CD4-positive, alpha-beta memory T cell (primary cell): ENCODE data around the gene TBC1D14. TPM values are rescaled to one million over a fixed set of nuclear protein-coding genes. Genes with fewer than 3 reads are reported as not detected.
A peak's percentile ranks its signal among the peaks of the same experiment; 100 is the strongest.

Experiments used
- CTCF ChIA-PET: fragments of 350-600 bp; sonication (Branson Sonifier 250); formaldehyde crosslinking; loops from one replicate; lab custom pipeline; 2021; ENCODE audit warnings: inconsistent platforms; ENCODE audit not compliant: partially characterized antibody; lab: Charles Lee
- POLR2A ChIA-PET: fragments of 350-600 bp; sonication (Branson Sonifier 250); formaldehyde crosslinking; loops from one replicate; lab custom pipeline; 2021; ENCODE audit not compliant: partially characterized antibody; lab: Charles Lee
- DNase-seq, 5 donors: peaks; one replicate each; pipeline versions ENCODE4 v3.0.0 to v3.0.0-alpha.2; 2020 to 2022; ENCODE audit warnings: mixed read lengths in 1 of 5
- H3K27ac ChIP-seq: one replicate; pipeline ENCODE4 v1.7.0; 2013; ENCODE audit warnings: low read depth, low read length
- H3K27me3 ChIP-seq: 2 replicates; pipeline ENCODE4 v1.7.0; 2013; ENCODE audit warnings: mild to moderate bottlenecking, low read length, moderate library complexity; ENCODE audit not compliant: insufficient read depth
- H3K36me3 ChIP-seq: 2 replicates; pipeline ENCODE4 v1.7.0; 2013; ENCODE audit warnings: mild to moderate bottlenecking, low read length, moderate library complexity; ENCODE audit not compliant: insufficient read depth
- H3K4me1 ChIP-seq: 2 replicates; pipeline ENCODE4 v1.7.0; 2013; ENCODE audit warnings: mild to moderate bottlenecking, low read length, moderate library complexity; ENCODE audit not compliant: insufficient read depth
- H3K4me3 ChIP-seq, 2 donors: one replicate each; pipeline ENCODE4 v1.7.0; 2013; ENCODE audit warnings: low read length in 2 of 2, mild to moderate bottlenecking in 1 of 2
- H3K9me3 ChIP-seq, 2 donors: one replicate each; pipeline ENCODE4 v1.7.0; 2013; ENCODE audit warnings: low read length in 2 of 2, control low read depth in 1 of 2; ENCODE audit not compliant: control insufficient read depth in 1 of 2
- H3K27ac Mint-ChIP-seq, 7 donors: one replicate each; pipeline ENCODE4 v1.8.0; 2020 to 2021; ENCODE audit warnings: mixed read lengths in 7 of 7, mild to moderate bottlenecking in 6 of 7, inconsistent platforms in 3 of 7, moderate library complexity in 3 of 7
- H3K27me3 Mint-ChIP-seq, 2 donors: one replicate each; pipeline ENCODE4 v1.8.0; 2020 to 2021; ENCODE audit warnings: mixed read lengths in 2 of 2
- H3K36me3 Mint-ChIP-seq, 2 donors: one replicate each; pipeline ENCODE4 v1.8.0; 2020 to 2021; ENCODE audit warnings: mixed read lengths in 2 of 2, inconsistent platforms in 1 of 2, mild to moderate bottlenecking in 1 of 2
- H3K4me1 Mint-ChIP-seq, 4 donors: one replicate each; pipeline ENCODE4 v1.8.0; 2020 to 2021; ENCODE audit warnings: mixed read lengths in 4 of 4, mild to moderate bottlenecking in 1 of 4
- H3K4me3 Mint-ChIP-seq, 8 donors: one replicate each; pipeline ENCODE4 v1.8.0; 2020 to 2021; ENCODE audit warnings: mixed read lengths in 8 of 8, mild to moderate bottlenecking in 7 of 8, moderate library complexity in 6 of 8, inconsistent platforms in 3 of 8
- H3K9me3 Mint-ChIP-seq, 8 donors: one replicate each; pipeline ENCODE4 v1.8.0; 2020 to 2021; ENCODE audit warnings: mixed read lengths in 8 of 8, mild to moderate bottlenecking in 5 of 8, inconsistent platforms in 3 of 8, moderate library complexity in 1 of 8
- intact Hi-C: fragments of 100-400 bp; cut with micrococcal nuclease; formaldehyde crosslinking; loops from one replicate; pipeline ENCODE4 v1.15.1; 2023
- polyA plus RNA-seq, 2 donors: library from polyadenylated mRNA; unstranded; fragments of 300-500 nt; fragmentation: Illumina TruSeq; gene quantifications; one replicate each; pipeline ENCODE4 v1.2.3, GENCODE V29; 2021
- total RNA-seq, 2 experiments: library from RNA; stranded (reverse); gene quantifications; one replicate each; pipeline ENCODE4 v1.2.3, GENCODE V29; 2021

TBC1D14 gene
- total and polyA plus RNA-seq, 4 experiments from 2014 or later: 40.7 to 80.7 (median 63.0) TPM

DNA sequence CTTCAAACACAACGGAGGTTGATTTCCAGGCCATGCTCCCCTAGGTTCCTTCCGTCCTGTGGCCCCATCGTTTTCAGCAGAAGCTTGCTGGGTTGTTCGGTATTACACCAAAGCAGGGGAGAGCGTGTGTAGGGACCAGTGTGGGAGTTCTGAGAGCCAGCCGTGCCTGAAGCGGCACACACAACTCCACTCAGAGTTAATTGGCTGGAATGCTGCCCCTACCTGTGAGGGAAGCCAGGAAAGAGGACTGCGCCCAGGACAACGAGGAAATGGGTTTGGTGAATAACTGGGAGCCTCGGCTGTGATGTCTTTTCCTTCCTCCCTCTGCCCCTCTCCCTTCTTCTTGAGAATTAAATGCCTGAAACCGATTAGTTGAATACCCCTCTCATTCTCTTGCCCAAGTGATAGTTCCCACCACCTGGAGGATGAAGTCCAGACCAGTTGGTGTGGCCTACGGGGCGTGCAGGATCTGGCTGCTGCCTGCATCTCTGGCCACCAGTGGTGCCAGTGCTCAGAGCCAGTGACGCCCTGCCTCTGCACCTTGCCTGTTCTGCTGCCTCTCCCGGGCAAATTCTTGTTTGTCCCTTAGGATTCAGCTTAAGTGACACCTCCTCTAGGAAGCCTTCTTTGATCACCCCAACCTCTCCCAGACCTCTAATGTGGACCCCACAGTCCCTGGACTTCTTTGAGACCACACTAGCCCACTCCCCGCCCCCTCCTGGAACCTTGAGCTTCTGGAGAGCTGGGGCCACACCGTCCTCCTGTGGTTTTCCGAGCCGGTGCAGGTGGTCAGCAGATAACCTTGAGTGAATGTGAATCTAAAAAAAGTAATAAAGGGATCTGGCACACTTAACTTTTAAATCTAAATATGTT lies 33.6 kb downstream of the TBC1D14 start:
- Mint-ChIP-seq H3K27ac (peak overlapping the region; percentile 88 to 98 (median 89)), H3K4me1 (peaks cover 56 to 85% (median 70%) of the 10 kb centered on the region in 4 donors), H3K27me3 (no peaks in the 10 kb centered on the region), H3K9me3 (no peaks in the 10 kb centered on the region), H3K4me3 (peak overlapping the region; percentile 78 to 92 (median 82)), H3K36me3 (peaks cover 0 to 4% of the 10 kb centered on the region in 2 donors)
- Histone ChIP-seq H3K27me3 (no peaks in the 10 kb centered on the region), H3K36me3 (no peaks in the 10 kb centered on the region), H3K4me1 (peaks cover 76% of the 10 kb centered on the region), H3K27ac (peak overlapping the region; percentile 52), H3K9me3 (no peaks in the 10 kb centered on the region), H3K4me3 (peak overlapping the region; percentile 25 to 30)
- DNase-seq: no peak
- ChIA-PET POLR2A (interaction anchor here (0.9 to 5.8 kb wide), 15 partner anchors 10 to 254 kb away, joined by 3 to 65 read pairs (median 8); partner anchors contain the start of genes GRPEL1, TADA2B and TBC1D14), CTCF (interaction anchor here (1.1 to 4.9 kb wide), 6 partner anchors 14 to 268 kb away, joined by 3 to 30 read pairs (median 14); no protein-coding TSS in a partner anchor)
- intact Hi-C loops: loop anchor here (2.0 kb wide), 1 partner anchor 50 kb away; no protein-coding TSS in a partner anchor

DNA sequence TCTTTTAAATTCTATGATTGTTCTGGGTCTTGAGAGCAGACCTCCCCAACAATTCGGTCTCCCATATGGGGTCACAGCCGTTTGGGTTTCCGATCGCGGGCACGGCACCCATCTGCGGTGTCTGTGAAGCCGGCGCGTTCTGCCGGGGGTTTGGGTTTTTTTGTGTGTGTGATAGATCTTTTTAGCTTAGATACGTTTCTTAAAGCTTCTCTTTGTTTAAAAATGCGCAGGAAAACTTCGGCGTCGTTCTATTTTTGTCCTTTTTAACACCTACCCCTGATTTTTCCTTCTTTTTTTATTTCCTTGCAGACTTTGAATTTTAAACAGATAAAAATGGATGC lies 34.2 kb downstream of the TBC1D14 start:
- Histone ChIP-seq H3K27me3 (no peaks in the 10 kb centered on the region), H3K27ac (peak overlapping the region; percentile 52), H3K9me3 (no peaks in the 10 kb centered on the region), H3K4me3 (peak overlapping the region in 1 of 2 donors; percentile 23), H3K4me1 (peaks cover 73% of the 10 kb centered on the region), H3K36me3 (no peaks in the 10 kb centered on the region)
- CTCF ChIA-PET: interaction anchor here (3.0 to 4.9 kb wide), 2 partner anchors 31 to 32 kb away, joined by 17 to 30 read pairs; no protein-coding TSS in a partner anchor
- POLR2A ChIA-PET: interaction anchor here (1.8 to 5.8 kb wide), 5 partner anchors 16 to 254 kb away, joined by 4 to 65 read pairs (median 45); partner anchors contain the start of genes GRPEL1 and TBC1D14
- Mint-ChIP-seq H3K36me3 (peaks cover 0 to 4% of the 10 kb centered on the region in 2 donors), H3K9me3 (no peaks in the 10 kb centered on the region), H3K27me3 (no peaks in the 10 kb centered on the region), H3K4me1 (peaks cover 56 to 85% (median 67%) of the 10 kb centered on the region in 4 donors), H3K4me3 (peak overlapping the region in 5 of 8 donors; percentile 49 to 92 (median 81)), H3K27ac (peak overlapping the region; percentile 88 to 98 (median 89))
- intact Hi-C loops: loop anchor here (2.0 kb wide), 1 partner anchor 51 kb away; no protein-coding TSS in a partner anchor
- DNase-seq: no peak

DNA sequence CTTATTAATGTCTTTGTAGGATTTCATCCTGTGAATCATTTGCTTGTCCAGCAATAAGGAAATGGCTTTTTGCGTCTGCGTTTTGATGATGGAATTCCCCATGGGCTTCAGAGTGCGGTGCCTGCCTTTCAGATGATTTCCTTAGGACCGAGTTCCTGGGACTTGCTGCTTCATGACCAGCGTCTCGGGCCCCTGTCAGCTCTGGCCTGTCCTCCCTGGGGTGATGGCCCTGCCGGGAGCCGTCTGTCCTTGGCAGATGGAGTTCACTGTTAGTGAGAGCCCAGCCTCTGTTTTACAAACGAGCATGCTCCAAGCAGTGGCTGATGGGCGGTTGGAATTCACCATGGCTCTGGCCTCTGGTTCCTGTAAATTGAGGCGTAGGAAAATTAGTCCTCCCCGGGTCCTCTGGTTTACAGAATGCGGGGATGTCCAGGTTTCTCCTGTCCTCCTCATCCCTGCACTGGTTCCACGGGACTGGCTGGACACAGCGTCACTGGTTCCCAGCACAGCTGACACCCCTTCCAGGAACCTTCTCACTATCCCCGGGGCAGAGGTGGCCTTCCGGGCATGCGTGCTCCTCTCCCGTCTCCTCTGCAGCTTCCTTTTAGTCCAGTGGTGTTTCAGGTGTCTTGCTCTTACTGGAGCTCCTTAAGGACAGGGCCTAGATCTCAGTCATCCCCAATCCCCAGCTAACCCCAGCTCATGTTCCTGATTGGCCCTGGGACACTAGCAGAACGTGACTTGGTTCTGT lies 34.9 kb downstream of the TBC1D14 start:
- no peak for DNase-seq
- H3K4me1 ChIP-seq: peaks cover 67% of the 10 kb centered on the region
- no peak overlapping the region for H3K4me3 ChIP-seq
- peak overlapping the region; percentile 11 for H3K27ac ChIP-seq
- no peaks in the 10 kb centered on the region for H3K9me3 ChIP-seq
- peaks cover 54 to 83% (median 64%) of the 10 kb centered on the region in 4 donors for H3K4me1 Mint-ChIP-seq
- peak overlapping the region in 4 of 8 donors; percentile 6 to 59 (median 30) for H3K4me3 Mint-ChIP-seq
- H3K36me3 Mint-ChIP-seq: peaks cover 0 to 4% of the 10 kb centered on the region in 2 donors
- H3K36me3 ChIP-seq: no peaks in the 10 kb centered on the region
- no peaks in the 10 kb centered on the region for H3K9me3 Mint-ChIP-seq
- intact Hi-C loops: no loop called here
- H3K27me3 Mint-ChIP-seq: no peaks in the 10 kb centered on the region
- H3K27ac Mint-ChIP-seq: peak overlapping the region; percentile 80 to 98 (median 88)
- POLR2A ChIA-PET: interaction anchor here (0.7 to 5.8 kb wide), 5 partner anchors 17 to 123 kb away, joined by 3 to 65 read pairs (median 45); partner anchors contain the start of gene TBC1D14
- no peaks in the 10 kb centered on the region for H3K27me3 ChIP-seq
- CTCF ChIA-PET: interaction anchor here (0.7 to 4.9 kb wide), 5 partner anchors 18 to 127 kb away, joined by 4 to 30 read pairs (median 8); no protein-coding TSS in a partner anchor

DNA sequence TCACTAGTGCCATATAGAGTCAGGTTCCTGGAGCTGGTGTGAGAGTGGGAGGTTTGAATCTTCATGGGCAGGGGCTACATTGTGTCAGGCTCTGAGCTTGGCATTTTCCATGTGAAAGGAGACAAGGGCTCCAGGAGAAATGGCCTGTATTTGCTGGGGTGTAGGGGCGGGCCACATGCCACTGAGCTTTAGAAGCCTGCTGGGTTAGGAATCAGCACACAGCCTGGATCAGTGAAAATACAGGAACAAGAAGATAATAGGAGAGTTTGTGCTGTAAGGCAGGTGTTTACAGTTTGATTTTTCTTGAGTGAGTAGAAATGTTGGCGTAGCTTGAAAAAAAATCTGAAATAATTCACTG lies 35.4 kb downstream of the TBC1D14 start:
- Histone ChIP-seq H3K27me3 (no peaks in the 10 kb centered on the region), H3K4me1 (peaks cover 63% of the 10 kb centered on the region), H3K4me3 (no peak overlapping the region), H3K36me3 (no peaks in the 10 kb centered on the region), H3K9me3 (no peaks in the 10 kb centered on the region), H3K27ac (no peak overlapping the region)
- H3K36me3 Mint-ChIP-seq: peaks cover 0 to 4% of the 10 kb centered on the region in 2 donors
- no peaks in the 10 kb centered on the region for H3K9me3 Mint-ChIP-seq
- CTCF ChIA-PET: interaction anchor here (0.7 to 4.9 kb wide), 6 partner anchors 19 to 225 kb away, joined by 3 to 30 read pairs (median 4); no protein-coding TSS in a partner anchor
- peak overlapping the region in 4 of 8 donors; percentile 20 to 59 (median 36) for H3K4me3 Mint-ChIP-seq
- H3K27me3 Mint-ChIP-seq: no peaks in the 10 kb centered on the region
- intact Hi-C loops: no loop called here
- no peak for DNase-seq
- peak overlapping the region; percentile 80 to 98 (median 88) for H3K27ac Mint-ChIP-seq
- peaks cover 56 to 80% (median 63%) of the 10 kb centered on the region in 4 donors for H3K4me1 Mint-ChIP-seq
- POLR2A ChIA-PET: interaction anchor here (0.8 to 5.8 kb wide), 3 partner anchors 29 to 122 kb away, joined by 3 to 65 read pairs (median 61); partner anchors contain the start of gene TBC1D14

DNA sequence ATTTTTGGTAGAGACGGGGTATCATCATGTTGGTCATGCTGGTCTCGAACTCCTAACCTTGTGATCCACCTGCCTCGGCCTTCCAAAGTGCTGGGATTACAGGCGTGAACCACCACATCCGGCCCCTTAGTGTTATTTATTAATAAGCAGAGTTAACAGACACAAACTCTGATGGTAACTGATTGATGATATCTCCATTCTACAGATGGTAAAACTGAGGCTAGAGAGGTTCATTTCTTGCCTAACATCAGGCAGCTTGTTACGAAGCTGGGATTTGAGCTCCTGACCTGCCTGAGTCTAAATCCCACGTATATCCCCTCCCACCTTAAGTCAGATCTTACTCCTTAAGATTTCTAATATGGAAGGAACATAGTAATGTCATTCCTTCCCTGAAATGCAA lies 36.9 kb downstream of the TBC1D14 start:
- DNase-seq: no peak
- Histone ChIP-seq H3K27me3 (no peaks in the 10 kb centered on the region), H3K4me1 (peaks cover 63% of the 10 kb centered on the region), H3K27ac (no peak overlapping the region), H3K9me3 (no peaks in the 10 kb centered on the region), H3K36me3 (no peaks in the 10 kb centered on the region), H3K4me3 (no peak overlapping the region)
- CTCF ChIA-PET: interaction anchor here (1.3 to 2.0 kb wide), 2 partner anchors 124 to 226 kb away, joined by 3 to 8 read pairs; no protein-coding TSS in a partner anchor
- Mint-ChIP-seq H3K27me3 (no peaks in the 10 kb centered on the region), H3K4me1 (peaks cover 49 to 77% (median 58%) of the 10 kb centered on the region in 4 donors), H3K27ac (peak overlapping the region in 5 of 7 donors; percentile 13 to 79 (median 65)), H3K9me3 (no peaks in the 10 kb centered on the region), H3K36me3 (peaks cover 0 to 4% of the 10 kb centered on the region in 2 donors), H3K4me3 (no peak overlapping the region)
- POLR2A ChIA-PET: interaction anchor here (5.8 kb wide), 1 partner anchor 30 kb away, joined by 65 read pairs; no protein-coding TSS in a partner anchor
- intact Hi-C loops: no loop called here

DNA sequence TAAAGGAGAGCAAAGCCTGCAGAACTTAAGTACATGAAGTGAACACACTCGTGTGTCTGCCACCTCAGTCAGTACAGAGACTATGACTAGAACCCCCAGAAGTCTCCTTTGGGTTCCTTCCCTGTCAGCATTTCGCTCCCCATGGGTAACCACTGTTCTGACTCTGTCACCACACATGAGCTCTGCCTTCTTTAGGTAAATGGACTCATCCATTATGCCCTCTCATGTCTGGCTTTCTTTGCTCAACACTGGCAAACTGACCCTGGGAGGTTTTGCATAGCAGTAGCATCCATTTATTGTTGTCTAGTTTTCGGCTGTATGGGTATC lies 38.5 kb downstream of the TBC1D14 start:
- Histone ChIP-seq H3K4me1 (peaks cover 60% of the 10 kb centered on the region), H3K36me3 (no peaks in the 10 kb centered on the region), H3K9me3 (no peaks in the 10 kb centered on the region), H3K27me3 (no peaks in the 10 kb centered on the region), H3K4me3 (no peak overlapping the region), H3K27ac (no peak overlapping the region)
- no peak for DNase-seq
- Mint-ChIP-seq H3K27me3 (no peaks in the 10 kb centered on the region), H3K36me3 (peaks cover 0 to 4% of the 10 kb centered on the region in 2 donors), H3K4me3 (no peak overlapping the region), H3K4me1 (peaks cover 44 to 74% (median 54%) of the 10 kb centered on the region in 4 donors), H3K27ac (peak overlapping the region in 5 of 7 donors; percentile 10 to 89 (median 63)), H3K9me3 (no peaks in the 10 kb centered on the region)
- ChIA-PET CTCF (interaction anchor here (0.9 to 1.4 kb wide), 3 partner anchors 21 to 75 kb away, joined by 3 to 4 read pairs (median 3); no protein-coding TSS in a partner anchor), POLR2A (interaction anchor here (1.0 kb wide), 1 partner anchor 39 kb away, joined by 5 read pairs; the partner anchor contains the start of gene TBC1D14)
- intact Hi-C loops: no loop called here
